CD4-positive, alpha-beta T cell treated with Interleukin-12 subunit alpha and Interleukin-12 subunit beta, for 1 hour (primary cell): ENCODE data around the gene ASIC1.

Source experiments
- DNase-seq: peaks from one replicate; pipeline ENCODE4 v3.0.0-alpha.2; 2020

ASIC1 gene

DNA sequence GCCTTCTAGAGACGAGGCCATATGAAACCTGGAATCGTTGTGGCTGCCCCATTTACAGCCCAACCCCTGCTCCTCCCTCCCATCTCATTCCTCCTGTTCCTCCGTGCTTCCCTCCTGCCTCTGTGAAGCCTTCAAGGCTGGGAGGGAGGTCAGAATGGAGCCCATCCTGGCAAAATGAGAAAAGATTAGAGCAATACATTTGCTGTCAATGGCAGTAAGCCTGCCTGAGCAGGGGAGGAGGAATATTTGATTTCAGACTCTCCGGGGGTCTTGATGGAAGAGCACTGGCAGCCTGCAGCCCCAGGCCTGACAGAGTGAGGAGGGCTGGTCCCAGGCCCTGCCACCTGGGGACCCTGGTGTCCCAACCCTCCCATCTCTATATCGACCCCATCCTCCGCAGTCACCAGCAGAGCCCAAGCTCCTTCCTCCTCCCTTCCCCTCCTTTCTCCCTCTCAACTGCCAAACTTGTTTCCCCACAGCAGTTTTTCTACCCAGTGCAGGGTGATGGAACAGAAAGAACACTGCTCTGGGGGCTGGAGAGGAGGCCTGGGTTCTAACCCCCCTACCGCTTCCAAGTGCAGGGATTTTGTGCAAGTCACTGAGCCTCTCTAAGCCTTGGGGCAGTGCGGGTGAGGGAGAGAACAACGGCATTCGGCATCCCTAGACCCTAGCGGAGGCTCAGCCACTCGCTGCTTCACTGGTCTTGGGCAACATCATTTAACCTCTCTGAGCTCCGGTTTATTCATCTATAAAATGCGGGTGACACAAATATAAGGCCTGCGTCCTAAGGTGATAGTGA lies 16.1 kb upstream of the ASIC1 start:
- DNase-seq: no peak

DNA sequence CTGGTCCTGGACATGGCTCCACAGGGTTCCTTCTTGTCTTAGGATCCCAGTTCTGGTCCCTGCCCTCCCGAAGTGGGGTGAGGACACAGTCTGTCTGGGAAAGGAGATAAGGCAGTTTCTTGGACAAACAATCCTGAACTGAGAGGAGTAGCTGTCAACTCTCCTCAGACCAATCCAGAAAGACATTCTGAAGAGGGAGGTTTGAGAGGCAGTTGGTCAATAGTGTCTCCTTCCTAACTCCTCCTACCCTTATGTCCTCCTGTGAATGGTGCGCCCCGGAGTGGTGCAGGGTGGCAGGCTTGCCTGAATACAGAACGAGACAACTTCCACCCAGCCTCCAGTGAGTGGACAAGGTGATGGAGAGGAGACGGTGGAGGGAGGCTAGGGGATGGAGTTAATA lies 15.4 kb upstream of the ASIC1 start:
- DNase-seq: no peak

DNA sequence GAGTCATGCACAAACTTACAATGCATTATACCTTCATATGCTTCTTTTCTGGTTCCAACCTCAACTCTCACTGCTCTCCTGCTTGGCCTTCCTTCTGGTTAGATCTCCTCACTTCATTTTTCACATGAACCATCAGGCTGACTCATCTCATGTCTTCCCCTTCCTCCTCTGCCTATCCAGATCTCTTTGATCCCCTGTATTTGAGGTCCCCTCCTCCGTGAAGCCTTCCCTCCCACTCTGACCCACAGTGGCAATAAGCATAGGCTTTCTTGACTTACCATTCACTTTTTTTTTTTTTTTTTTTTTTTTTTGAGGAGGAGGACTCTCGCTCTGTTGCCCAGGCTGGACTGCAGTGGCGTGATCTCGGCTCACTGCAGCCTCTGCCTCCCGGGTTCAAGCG lies 14.7 kb upstream of the ASIC1 start:
- DNase-seq: no peak

DNA sequence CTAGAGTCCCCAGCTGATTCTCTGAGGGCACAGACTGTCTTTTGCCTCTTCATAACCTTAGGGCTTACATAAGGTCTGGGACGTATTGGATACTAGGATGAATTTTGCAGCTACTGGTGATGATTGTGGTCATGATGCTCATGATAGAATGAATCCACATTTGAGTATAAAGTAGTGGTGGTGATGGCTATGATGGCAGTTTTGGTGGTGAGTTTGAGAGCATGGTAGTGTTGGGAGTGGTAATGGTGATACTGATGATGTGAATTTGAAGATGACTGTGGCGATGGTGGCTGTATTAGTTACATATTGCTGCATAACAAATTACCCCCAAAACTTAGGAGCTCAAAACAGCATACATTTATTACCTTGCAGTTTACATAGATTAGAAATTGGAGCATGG lies 14.1 kb upstream of the ASIC1 start:
- DNase-seq: no peak

DNA sequence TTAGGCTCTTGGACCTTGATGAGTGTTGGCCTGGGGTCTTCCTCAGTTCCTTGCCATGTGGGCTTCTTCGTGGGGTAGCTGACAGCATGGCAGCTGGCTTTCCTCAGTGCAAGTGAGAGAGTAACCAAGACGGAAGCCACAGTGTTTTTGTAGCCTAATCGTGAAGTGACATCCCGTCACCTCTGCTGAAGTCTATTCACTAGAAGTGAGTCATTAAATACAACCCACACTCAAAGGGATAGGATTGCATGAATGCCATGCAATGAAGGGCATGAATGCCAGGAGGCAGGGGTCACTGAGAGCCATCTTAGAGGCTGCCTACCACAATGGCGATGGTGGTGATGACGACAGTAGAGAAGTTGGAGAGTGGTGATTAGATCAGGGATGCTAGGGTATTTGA lies 13.5 kb upstream of the ASIC1 start:
- no peak for DNase-seq

DNA sequence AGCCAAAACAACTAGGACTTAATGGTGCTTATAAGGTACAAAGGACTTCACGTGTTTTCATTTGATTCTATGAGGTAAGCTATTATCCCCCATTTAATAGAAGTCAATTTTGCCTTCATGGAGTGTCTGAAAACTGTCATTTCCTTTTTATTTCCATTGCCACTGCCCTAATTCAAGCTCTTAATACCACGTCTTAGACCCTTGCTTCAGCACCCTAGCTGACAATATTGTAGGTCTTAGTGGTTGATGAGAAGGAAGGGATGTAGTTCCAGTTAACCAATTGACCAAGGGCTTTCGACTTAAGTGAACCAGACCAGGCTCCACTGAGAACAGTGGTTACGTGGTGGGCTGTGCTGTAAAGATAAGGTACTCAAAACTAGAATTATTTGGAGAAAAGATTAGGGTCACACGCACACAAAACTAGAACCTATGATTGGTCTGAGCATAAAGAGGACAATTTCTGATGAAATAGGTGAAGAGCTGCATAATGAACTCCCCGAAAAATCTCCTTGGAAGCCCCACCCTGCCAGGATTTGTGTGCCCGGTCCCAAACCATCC lies 9.6 kb upstream of the ASIC1 start:
- DNase-seq: no peak

DNA sequence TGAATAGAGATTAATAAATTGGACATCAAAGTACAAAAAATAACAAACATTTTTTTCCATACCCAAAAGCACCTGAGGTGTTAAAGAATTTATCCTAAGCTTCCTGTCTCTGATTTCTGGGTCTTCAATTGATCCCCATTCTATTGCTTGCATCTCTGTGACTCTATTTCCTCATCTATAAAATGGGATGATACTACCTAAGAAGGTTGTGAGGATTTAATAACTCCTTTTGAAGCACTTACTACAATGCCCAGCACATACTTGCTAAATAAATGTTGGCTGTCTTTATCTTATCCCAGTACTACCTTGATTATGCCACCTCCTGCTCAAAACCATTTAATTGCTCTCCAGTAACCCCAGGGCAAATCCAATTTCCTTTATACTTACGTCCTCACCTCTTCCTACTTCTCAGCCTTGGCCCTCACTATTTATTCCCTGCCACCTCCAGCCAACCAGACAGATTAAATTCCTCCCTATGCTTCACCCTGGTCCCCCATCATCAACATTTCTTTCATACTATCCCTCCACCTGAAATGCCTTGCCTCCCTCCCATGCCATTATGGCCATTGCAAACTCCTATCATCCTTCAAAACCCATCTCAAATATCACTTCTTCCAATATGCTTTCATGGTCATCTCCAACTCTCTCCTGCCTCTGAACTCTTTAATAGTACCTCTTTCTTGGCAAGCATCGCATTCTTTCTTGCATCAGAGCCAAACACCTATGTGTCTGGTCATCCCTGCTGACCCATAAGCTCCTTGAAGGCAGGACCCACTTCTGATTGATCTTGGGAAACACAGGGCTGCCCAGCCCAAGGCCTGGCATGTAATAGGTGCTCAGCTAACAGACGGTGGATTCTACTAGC lies 7.9 kb upstream of the ASIC1 start:
- DNase-seq: no peak

DNA sequence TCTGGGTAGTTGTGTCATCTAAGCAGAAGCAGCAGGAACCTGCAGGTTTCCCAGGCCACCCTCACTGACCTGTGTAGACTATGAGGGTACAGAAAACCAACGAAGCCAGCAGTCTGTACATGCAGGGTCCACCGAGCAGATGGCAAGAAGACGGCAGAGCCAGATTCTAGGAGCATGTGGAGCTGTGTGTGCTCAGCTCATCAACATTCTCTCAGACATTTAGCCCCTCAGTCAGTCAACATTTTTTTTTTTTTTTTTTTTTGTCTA lies 7.3 kb upstream of the ASIC1 start:
- no peak for DNase-seq

DNA sequence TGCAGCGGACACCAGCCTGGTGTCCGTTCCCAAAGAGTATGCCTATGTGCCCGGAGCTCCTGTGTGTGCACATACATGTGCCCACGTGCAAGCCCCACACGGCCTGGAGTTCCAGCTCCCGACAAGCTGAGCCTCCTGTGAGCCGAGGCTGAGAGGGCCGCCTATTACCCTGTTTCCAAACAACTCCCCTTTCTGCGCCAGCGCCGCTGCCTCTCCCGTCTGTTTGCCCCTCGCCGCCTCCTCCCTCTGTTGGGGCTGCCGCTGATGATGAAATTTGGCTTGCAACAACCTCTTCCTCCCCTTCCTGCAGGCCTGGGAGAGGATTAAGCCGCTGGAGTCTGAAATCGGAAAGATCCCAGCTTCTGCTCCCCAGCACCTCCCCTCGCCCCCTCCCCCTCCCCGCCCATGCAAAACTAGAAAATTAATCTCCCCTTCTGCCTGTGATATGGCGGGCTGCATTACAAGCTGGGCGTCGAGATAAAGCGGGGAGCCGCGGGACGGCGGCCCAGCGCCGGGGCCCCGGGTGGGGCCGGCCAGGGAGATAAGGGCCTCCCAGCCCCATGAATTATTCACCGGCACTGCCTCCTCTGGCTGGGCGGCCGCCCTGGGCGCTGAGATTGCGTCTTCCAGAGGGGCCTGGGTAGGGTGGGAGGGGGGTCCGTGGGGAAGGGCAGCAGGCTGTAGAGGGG lies 6.8 kb upstream of the ASIC1 start:
- no peak for DNase-seq

DNA sequence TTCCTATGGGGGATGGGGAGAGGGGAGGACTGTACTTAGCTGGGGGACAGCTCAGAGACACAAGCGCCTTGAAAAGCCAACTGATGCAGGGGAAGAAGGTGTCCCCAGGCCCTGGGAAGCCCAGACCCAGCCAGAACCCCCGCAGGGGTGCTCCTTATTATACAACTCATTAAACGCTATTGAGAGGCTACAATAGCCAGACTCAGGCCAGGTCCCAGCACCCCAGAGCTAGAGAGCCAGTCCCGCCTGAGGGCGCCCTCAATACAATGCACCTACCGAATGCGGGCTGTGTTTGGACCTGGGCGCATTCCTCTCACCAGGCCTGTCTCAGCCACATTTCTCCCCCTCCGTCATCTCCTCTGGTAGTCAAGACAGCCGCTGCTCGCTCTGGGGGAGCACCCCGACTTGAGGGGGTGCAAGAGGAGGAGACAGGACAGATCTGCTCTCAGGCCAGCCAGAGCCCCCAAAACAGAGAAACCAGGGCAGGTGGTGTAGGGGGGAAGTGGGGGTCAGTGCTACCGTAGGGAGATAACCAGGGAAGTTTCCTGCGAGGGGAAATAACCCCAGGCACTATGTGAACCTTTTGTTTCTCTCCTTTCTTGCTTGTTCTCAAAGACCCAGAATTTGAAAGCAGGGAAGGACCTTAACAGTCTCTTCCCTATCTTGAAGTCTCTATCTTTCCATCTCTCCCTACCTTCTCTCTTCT lies 6.1 kb upstream of the ASIC1 start:
- no peak for DNase-seq

DNA sequence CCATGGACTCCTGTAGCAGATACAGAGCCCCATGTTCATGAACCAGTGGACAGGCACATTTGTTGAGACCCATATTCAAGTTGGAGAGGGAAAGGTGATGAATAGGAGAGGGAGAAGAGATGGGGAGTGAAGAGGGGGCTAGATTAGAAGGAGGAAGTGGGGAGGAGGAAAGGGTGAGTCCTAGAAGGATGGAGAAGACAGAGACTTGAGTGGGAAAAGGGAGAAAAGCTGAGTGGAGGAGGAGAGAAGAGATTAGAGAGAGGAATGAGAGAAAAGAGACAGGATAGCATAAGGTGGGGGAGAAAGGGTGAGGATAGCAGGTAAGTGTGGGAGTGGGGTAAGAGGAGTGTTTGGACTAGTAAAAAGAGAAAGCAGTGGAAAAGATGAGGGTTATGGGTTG lies 4.9 kb upstream of the ASIC1 start:
- no peak for DNase-seq

DNA sequence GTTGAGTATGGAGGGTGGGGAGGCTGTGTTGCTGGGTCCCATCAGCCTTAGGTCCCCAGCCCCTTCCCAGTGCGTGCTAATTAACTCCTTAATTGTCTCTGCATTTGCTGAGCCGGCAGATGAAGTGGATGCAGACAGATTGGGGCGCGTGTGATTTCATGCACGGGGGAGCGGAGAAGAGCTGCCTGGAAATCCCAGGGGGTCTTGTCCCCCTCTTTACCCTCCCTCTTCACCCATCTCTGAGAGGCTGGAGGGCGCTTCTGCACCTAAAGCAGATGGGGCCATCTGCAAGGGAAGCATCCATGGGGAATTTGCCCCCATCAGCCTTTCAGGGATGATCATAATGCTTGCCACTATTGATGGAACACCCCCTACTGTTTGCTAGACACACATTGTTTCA lies 4.4 kb upstream of the ASIC1 start:
- DNase-seq: no peak

DNA sequence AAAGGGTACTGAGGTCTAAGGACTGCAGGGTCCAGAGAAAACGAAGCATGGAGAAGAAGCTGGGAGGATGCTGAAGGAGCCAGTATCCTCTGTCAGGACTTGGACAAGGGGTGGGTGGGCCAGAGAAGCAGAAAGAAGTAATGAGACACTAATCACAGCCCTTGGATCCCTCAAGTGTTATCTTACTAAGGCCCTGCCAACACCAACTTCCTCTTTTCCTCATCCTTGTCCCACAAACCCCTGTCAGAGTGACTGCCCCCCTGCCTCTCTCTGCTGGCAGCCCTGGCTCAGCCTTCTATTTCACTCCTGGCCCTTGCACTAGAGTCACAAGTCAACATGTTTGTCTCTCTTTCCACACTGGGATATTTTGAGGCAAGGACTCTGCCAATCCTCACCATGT lies 3.8 kb upstream of the ASIC1 start:
- DNase-seq: no peak

DNA sequence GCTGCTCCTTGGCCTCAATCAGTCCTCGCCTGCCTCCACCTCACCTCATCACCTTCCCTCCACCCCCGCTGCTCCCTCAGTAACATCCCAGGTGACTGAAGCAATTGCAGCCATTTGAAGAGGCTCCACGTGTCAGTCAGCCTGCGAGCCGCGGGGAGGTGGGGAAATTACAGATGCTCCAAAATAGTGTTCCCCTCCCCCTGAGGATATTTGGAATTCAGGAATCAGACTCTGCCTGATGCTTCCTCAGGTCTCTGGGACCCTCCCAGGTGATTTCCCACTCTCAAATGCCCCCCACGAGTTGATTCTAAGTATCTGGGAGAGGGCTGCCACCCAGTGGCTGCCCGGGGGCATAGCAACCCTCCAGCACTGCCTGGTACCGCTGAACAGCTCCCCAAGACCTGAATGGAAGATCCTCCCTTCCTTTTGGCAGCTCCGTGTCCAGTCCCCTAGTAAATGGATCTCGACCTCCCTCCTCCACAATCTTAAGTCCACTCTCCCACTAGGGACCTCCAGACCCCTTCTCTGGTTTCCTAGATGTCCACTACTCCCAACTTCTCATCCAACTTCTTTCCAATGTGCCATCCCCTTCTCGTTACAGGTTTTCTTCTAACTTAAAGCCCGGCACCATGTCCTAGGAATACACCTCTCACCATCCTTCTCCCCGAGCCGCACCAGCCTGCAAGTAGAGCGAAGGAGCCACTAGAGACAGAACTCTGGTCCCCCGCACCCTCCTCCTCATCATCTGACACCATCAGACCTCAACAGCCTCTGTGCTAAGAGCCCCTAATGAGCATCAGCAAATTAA lies 1.4 kb upstream of the ASIC1 start:
- peak; percentile 60 for DNase-seq

DNA sequence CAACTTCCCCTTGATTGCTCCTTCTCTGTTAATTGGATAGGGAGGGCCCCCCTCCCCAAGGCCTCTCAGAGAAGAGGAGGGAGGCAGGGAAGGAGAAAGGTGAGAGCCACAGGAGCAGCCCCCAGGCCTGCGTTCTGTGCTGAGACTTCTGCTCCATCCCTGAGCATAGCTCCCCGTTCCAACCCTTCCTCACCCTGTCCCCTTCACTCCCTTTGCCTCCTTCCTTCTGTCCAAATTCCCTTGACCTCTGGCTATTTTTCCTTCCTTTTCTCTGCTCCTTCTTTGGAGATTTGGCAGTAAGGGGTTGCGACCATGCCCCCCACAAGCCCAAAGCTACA lies 788 bp upstream of the ASIC1 start:
- no peak for DNase-seq

DNA sequence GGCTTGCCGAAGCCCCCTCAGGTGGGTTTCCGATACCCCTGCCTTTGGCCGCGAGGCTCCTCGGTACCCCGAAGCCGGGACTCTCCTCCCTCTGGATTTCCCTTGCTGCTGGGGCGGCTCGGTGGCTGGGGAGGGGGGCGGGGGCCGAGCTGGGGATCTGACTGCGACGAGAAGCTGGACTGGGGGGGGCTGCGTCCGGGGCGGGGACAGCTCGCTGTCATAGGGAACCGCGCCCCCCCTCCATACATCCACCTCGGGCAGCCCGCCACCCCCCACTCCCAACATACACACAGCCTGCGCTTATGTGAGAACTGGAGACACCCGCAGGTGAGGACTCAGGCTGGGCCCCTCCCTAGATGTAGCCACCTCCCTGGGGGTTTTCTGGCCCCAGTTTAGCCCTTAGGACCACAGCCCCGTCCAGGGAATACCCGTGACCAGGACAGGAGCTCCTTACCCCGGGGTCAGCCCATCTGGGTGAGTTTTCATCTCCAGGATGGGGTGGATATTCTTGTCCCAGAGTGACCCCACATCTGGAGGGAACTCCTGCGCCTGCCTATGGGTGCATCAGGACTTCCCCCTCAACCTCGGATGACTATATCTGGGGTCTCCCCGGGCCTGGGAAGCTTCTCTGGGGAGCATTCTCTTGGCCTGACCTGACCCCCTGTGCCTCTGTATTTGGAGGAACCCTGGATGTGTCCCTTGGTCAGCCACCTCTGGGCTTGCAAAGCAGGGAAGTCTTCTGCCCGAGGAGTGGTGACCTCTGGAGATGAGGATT lies 687 bp downstream of the ASIC1 start:
- no peak for DNase-seq

DNA sequence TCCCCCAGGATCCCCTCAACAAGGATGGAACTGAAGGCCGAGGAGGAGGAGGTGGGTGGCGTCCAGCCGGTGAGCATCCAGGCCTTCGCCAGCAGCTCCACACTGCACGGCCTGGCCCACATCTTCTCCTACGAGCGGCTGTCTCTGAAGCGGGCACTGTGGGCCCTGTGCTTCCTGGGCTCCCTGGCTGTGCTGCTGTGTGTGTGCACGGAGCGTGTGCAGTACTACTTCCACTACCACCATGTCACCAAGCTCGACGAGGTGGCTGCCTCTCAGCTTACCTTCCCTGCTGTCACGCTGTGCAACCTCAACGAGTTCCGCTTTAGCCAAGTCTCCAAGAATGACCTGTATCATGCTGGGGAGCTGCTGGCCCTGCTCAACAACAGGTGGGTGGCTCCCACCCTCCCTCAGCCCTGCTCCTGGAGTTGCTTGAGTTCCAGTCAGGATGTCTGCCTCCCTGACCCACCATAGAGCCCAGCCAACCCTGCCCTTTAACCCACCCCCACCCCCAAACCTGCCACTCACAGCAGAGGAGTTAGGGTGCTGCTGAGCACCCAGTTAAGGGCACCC lies 1.4 kb downstream of the ASIC1 start:
- DNase-seq: no peak

DNA sequence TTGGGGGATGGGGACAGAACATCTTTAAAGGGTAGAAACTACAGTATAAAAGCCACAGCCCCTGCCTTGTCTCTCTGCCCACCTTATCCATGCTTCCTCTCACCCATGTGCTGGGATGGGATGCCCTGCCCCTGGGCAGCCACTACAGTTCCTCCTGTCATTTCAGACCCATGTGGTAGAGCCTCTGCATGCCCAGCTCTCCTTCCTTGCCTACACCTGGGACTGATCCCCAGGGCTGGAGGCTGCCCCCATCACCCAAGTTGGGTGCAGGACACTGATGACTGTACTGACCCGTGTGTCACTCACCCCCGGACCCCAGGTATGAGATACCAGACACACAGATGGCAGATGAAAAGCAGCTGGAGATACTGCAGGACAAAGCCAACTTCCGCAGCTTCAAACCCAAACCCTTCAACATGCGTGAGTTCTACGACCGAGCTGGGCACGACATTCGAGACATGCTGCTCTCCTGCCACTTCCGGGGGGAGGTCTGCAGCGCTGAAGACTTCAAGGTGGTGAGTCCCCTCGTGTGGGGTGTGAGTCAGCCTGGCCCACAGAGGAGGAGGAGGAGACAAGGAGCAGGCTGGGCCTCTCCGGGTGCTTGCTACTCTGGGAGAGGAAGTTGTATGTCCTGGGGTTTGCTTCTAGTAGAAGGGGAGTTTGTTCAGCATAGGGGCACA lies 2.2 kb downstream of the ASIC1 start:
- DNase-seq: no peak

DNA sequence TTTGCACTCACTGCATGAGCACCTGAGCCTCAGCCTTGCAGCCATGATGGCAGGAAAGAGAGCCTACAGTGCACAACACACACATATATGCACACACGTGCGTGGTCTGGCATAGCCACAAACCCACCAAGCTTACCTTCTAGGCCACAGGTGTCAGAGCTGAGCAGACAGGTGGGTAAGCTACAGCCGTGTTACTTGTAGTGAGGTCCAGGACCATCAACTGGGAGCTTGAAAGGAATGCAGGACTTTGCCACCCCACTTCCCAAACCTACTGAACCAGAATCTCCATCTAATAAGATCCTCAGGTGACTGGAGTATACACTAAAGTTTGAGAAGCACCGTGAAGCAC lies 2.7 kb downstream of the ASIC1 start:
- DNase-seq: no peak

DNA sequence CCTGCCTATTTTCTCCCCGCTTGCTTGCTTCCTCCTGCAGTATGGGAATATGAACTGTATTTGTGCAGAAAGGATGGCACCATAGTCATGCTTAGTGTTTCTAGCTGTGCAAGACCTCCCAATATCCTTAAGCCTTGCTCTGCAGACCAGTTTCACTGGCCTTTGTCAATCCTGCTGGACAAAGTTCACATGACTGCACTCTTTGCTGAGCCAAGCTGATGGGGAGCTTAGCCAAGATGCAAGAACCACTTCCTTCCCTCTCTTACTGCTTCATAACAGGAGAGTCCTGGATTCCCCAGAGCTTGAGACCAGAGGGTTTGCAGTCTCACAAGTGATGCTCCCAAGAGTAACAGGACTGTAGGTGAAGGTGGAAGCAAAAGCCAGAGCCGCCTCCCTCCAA lies 3.8 kb downstream of the ASIC1 start:
- DNase-seq: no peak
